Prostate gland (tissue), 2 donors: ENCODE measurements around the gene KLC4. TPM values are rescaled to one million over a fixed set of nuclear protein-coding genes. Genes with fewer than 3 reads are reported as not detected.
A peak's percentile ranks its signal among the peaks of the same experiment; 100 is the strongest.

Experiments
- DNase-seq: peaks from one replicate; pipeline ENCODE4 v3.0.0-alpha.2; 2019; ENCODE audit warnings: low spot score
- H3K27ac ChIP-seq, 2 donors: fragments of 200-600 bp; sonication (generic); 2 replicates each; pipeline ENCODE4 v1.5.1; 2017 to 2019
- H3K27me3 ChIP-seq: fragments of 200-600 bp; sonication (generic); replicated peaks from 2 replicates; pipeline ENCODE4 v1.5.1; 2019; ENCODE audit not compliant: insufficient read depth
- H3K36me3 ChIP-seq, 2 donors: fragments of 200-600 bp; sonication (generic); 1 replicate in 1 of 2; 2 replicates in 1 of 2; pipeline versions ENCODE4 v1.5.1 to v1.8.1; 2017 to 2019
- H3K4me1 ChIP-seq: fragments of 200-600 bp; sonication (generic); replicated peaks from 2 replicates; pipeline ENCODE4 v1.5.1; 2019
- H3K4me3 ChIP-seq, 2 donors: fragments of 200-600 bp; sonication (generic); 2 replicates each; pipeline ENCODE4 v1.5.1; 2017 to 2019
- H3K9me3 ChIP-seq: fragments of 200-600 bp; sonication (generic); 2 replicates; pipeline ENCODE4 v1.5.1; 2017
- POLR2A ChIP-seq: fragments of 450-650 bp; IDR thresholded peaks from one replicate; pipeline ENCODE4 v1.6.1; 2016; ENCODE audit warnings: antibody characterized with exemption, mild to moderate bottlenecking
- POLR2AphosphoS5 ChIP-seq: sonication (generic); formaldehyde crosslinking; IDR thresholded peaks from one replicate; pipeline ENCODE4 v1.6.1; 2017; ENCODE audit warnings: antibody characterized with exemption
- WGBS: methylation state at CpG from one replicate; pipeline ENCODE4 v1.1.5; 2018; 5-methylcytosine and 5-hydroxymethylcytosine counted together
- intact Hi-C: fragments of 100-400 bp; cut with DNase I; formaldehyde crosslinking; loops from one replicate; pipeline ENCODE4 v1.14.2; 2022
- total RNA-seq, 2 donors: library from RNA; depleted of rRNA; stranded (reverse); fragments of >200 nt; gene quantifications; one replicate each; pipeline ENCODE4 v1.1.0, GENCODE V29; 2016
- TF ChIP-seq, protein P1 (sequence below), 4 experiments: fragments of 200-600 bp in 2 of 4; fragments of 450-650 bp in 2 of 4; sonication (generic) in 2 of 4; IDR thresholded peaks; 1 replicate in 3 of 4; 2 replicates in 1 of 4; pipeline ENCODE4 v1.5.1; 2016 to 2019; ENCODE audit warnings: antibody characterized with exemption in 4 of 4, mild to moderate bottlenecking in 2 of 4, moderate library complexity in 2 of 4

Gene KLC4
- total RNA-seq, 2 donors from 2014 or later = 27.3 to 41.2 TPM

DNA sequence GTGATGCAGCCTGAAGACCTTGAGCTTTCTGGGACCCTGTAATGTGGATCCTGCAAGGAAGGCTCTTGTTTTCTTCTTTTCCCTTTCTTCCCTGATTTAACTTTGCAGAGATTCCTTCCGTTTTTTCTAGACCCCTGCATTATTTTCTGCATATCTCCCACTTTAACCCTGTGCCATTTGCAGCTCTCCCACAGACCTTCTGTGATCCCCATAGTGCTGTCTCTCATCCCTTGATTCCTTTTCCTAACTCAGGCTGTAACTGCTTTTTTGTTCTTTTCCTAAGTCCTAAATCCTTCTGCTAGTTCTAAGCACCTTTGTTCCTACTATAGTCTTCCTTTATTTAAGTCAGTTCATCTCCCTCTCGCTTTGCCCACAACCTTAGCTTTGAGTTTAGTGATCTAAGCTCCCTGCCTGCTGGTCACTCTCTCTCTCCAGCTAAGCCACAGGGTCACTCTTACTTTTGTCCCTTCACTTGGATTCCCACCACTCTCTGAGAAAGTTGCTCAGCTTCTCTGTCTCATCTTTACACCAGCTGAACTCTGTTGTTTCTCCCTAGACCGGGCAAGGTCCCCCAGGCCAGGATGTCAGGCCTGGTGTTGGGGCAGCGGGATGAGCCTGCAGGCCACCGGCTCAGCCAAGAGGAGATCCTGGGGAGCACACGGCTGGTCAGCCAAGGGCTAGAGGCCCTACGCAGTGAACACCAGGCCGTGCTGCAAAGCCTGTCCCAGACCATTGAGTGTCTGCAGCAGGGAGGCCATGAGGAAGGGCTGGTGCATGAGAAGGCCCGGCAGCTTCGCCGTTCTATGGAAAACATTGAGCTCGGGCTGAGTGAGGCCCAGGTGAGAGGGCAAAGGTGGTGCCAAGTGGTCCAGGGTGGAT, 1.6 kb downstream of the KLC4 start:
- no peaks in the 10 kb centered on the region for H3K9me3 ChIP-seq
- DNase-seq = no peak
- peaks cover 4 to 6% of the 10 kb centered on the region in 2 donors for H3K36me3 ChIP-seq
- TF ChIP-seq, protein P1, sequence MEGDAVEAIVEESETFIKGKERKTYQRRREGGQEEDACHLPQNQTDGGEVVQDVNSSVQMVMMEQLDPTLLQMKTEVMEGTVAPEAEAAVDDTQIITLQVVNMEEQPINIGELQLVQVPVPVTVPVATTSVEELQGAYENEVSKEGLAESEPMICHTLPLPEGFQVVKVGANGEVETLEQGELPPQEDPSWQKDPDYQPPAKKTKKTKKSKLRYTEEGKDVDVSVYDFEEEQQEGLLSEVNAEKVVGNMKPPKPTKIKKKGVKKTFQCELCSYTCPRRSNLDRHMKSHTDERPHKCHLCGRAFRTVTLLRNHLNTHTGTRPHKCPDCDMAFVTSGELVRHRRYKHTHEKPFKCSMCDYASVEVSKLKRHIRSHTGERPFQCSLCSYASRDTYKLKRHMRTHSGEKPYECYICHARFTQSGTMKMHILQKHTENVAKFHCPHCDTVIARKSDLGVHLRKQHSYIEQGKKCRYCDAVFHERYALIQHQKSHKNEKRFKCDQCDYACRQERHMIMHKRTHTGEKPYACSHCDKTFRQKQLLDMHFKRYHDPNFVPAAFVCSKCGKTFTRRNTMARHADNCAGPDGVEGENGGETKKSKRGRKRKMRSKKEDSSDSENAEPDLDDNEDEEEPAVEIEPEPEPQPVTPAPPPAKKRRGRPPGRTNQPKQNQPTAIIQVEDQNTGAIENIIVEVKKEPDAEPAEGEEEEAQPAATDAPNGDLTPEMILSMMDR (IDR thresholded peaks at IDR 0.05) = no peak
- TF ChIP-seq POLR2A = no peak
- no peak for TF ChIP-seq POLR2AphosphoS5
- peak overlapping the region; percentile 92 for H3K27ac ChIP-seq
- WGBS = 79% methylated on average over 12 of the region's 12 CpGs
- H3K4me3 ChIP-seq = peak overlapping the region in 1 of 2 donors; percentile 91
- no peaks in the 10 kb centered on the region for H3K27me3 ChIP-seq
- peaks cover 16% of the 10 kb centered on the region for H3K4me1 ChIP-seq
- intact Hi-C loops = loop anchor here (10.0 kb wide), 1 partner anchor 46 kb away; the partner anchor contains the start of genes KLHDC3 and MEA1

DNA sequence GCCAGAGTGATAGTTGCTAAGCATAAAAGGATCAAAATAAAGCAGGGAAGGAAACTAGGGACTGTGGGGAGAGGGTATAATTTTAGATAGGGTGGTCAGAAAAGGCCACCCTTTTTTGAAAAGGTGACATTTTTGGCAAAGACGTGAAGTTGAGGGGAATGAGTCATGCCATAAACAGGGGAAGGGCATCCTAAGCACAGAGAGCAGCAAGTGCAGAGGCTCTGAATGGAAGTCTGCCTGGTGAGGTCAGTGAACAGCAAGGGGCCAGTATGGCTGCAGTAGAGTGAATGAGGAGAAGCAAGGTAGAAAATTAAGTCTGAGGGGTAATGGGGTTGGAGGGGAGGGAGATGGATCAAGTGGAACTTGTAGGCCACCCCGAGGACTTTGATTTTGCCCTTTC, 2.4 kb downstream of the KLC4 start:
- H3K9me3 ChIP-seq = no peaks in the 10 kb centered on the region
- H3K27ac ChIP-seq = no peak overlapping the region
- H3K27me3 ChIP-seq = no peaks in the 10 kb centered on the region
- TF ChIP-seq POLR2AphosphoS5 (no peak), POLR2A (no peak)
- TF ChIP-seq, protein P1 (IDR thresholded peaks at IDR 0.05) = no peak
- peaks cover 4 to 9% of the 10 kb centered on the region in 2 donors for H3K36me3 ChIP-seq
- intact Hi-C loops = loop anchor here (10.0 kb wide), 1 partner anchor 47 kb away; the partner anchor contains the start of genes KLHDC3 and MEA1
- WGBS = 64% methylated on average over 2 of the region's 2 CpGs
- peaks cover 16% of the 10 kb centered on the region for H3K4me1 ChIP-seq
- no peak overlapping the region for H3K4me3 ChIP-seq
- no peak for DNase-seq

DNA sequence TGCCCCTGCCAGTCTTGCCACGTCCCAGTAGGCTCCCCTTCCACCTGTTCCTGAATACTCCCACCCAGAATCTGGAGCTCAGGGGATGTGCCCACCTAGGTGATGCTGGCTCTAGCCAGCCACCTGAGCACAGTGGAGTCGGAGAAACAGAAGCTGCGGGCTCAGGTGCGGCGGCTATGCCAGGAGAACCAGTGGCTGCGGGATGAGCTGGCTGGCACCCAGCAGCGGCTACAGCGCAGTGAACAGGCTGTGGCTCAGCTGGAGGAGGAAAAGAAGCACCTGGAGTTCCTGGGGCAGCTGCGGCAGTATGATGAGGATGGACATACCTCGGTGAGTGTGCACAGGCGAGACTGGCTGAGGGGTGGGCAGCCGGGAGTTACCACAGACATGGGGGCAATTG, 3.4 kb downstream of the KLC4 start:
- Histone ChIP-seq H3K4me1 (peaks cover 14% of the 10 kb centered on the region), H3K9me3 (no peaks in the 10 kb centered on the region), H3K36me3 (peaks cover 4 to 9% of the 10 kb centered on the region in 2 donors), H3K4me3 (no peak overlapping the region), H3K27ac (no peak overlapping the region), H3K27me3 (no peaks in the 10 kb centered on the region)
- 96% methylated on average over 12 of the region's 12 CpGs for WGBS
- no peak for TF ChIP-seq POLR2A
- DNase-seq = no peak
- intact Hi-C loops = loop anchor here (10.0 kb wide), 1 partner anchor 48 kb away; the partner anchor contains the start of genes KLHDC3 and MEA1

DNA sequence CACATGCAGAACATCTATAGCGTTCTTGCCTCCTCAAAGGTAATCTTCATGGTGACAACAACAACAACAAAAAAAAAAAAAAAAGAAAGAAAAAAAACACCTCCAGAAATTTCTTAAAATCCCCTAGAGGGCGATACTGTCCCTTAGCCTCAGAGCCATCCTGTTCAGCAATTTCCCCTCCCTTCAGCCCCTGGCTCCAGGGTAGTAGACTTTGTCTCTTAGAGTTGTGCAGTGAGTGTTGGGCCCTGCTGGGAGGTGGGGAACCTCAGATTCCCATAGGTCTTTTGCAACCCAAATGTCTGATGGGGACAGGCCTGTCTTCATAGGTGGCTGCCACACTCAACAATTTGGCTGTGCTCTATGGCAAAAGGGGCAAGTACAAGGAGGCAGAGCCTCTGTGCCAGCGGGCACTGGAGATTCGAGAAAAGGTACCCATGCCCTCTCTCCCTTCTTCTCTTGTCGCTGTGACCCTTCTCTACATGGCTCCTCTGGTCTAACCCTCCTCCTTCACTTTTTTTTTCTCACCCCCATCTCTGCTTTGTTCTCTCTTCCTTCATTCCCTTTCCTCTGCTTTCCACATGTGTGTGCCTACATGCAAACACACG, 10.7 kb downstream of the KLC4 start:
- TF ChIP-seq, protein P1 (IDR thresholded peaks at IDR 0.05) = peak; percentile 10 to 49 (median 38)
- no peak for TF ChIP-seq POLR2AphosphoS5
- WGBS = 54% methylated on average over 6 of the region's 6 CpGs
- peaks cover 4 to 9% of the 10 kb centered on the region in 2 donors for H3K36me3 ChIP-seq
- intact Hi-C loops = no loop called here
- H3K4me3 ChIP-seq = no peak overlapping the region
- H3K4me1 ChIP-seq = no peaks in the 10 kb centered on the region
- no peak overlapping the region for H3K27ac ChIP-seq
- no peaks in the 10 kb centered on the region for H3K9me3 ChIP-seq
- no peaks in the 10 kb centered on the region for H3K27me3 ChIP-seq
- DNase-seq = no peak

DNA sequence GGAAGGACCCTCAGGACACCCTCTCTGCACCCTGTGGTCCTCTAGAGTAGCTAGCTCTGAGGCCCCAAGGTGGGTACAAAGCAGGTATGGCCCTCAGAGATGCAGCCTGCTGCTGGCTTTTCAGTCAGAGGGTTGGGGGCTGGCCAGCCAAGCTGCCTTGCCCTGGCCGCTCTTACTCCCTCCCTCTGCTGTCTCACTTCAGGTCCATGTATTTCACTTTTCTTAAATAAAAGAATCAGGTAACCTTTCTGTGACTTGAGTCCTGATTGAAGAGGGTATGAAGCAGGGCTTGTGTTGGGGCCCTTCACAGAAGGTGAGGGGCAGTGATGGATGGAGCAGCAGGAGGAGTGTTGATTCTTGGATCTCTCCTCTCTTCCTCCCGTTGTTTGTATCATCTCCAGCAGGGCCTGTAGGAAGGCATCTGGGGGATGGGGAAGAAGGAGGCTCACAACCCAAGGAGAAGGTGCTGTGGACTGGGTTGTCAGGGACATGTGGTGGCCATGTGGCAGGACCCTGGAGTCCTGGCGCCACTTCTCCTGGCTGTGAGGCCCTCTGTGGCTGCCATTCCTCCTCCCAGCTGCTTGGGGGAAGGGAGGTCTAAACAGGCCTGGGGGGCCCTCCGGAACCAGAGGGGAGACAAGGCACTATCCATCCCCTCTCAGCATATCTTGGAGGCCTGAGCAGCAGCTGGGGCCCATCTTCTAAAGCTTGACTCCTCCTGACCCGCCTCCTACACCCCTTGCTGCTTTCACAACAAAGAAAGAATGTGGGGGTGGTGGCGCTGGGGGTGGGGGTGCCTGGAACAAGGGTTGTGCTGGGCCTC, 15.6 kb downstream of the KLC4 start:
- DNase-seq = no peak
- Histone ChIP-seq H3K9me3 (no peaks in the 10 kb centered on the region), H3K27ac (peak overlapping the region; percentile 49 to 78), H3K4me1 (peaks cover 8% of the 10 kb centered on the region), H3K36me3 (no peaks in the 10 kb centered on the region), H3K27me3 (no peaks in the 10 kb centered on the region), H3K4me3 (no peak overlapping the region)
- WGBS = 54% methylated on average over 6 of the region's 6 CpGs
- TF ChIP-seq POLR2AphosphoS5 (no peak), POLR2A (no peak)
- TF ChIP-seq, protein P1 (IDR thresholded peaks at IDR 0.05) = no peak
- intact Hi-C loops = no loop called here
